Kidney capillary endothelial cell (primary cell): ENCODE measurements around the gene CYTH4.

Experiments used
- DNase-seq: peaks from one replicate; pipeline ENCODE4 v3.0.0-alpha.2; 2018; ENCODE audit warnings: low spot score

Gene CYTH4

DNA sequence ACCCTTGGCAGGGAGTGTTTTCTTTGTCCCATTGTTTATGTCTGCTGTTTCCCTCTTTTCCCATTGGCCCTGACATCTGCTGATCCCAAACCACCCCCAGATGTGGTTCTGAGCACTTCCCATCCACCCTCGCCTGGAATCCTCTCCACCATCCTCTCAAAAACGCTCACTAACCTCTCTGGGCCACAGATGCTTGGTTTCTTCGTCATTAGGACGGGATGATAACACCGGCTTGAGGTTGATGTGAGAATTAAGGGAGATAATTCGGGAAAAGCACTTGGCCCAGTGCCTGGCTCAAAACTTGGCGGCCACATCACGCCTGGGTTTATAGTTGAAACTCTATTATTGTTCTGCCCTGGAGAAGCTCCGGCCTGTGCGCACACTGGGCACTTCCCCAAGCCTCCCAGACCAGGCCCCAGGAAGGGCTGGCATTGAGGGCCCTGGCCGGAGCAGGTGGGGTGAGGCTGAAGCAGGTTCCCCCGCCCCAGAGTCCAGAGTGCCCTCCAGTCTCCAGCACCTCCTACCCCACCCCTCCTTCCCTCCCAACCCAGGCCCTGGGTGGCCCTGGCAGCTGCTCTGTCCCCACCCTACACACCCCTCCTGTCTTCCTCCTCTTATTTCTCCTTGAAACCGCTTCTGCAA is 63.7 kb downstream of the CYTH4 start:
- no peak for DNase-seq

DNA sequence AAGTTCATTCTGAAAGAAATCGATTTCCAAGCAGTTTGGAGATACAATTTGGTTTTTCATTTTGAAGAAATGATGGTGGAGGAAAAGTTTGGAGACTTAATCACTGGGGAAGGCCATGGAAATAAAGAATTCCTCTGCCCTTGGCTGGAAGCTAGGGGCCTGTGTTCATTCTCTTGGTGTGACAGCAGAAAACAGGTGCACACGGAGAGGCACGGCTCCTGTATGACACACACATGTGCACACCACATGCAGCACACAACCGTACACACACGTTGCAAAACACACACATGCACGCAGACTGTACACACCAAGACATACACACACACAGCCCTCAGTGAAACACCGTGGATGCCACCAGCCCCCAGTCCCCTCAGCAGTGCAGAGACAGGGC is 64.2 kb downstream of the CYTH4 start:
- DNase-seq = no peak

DNA sequence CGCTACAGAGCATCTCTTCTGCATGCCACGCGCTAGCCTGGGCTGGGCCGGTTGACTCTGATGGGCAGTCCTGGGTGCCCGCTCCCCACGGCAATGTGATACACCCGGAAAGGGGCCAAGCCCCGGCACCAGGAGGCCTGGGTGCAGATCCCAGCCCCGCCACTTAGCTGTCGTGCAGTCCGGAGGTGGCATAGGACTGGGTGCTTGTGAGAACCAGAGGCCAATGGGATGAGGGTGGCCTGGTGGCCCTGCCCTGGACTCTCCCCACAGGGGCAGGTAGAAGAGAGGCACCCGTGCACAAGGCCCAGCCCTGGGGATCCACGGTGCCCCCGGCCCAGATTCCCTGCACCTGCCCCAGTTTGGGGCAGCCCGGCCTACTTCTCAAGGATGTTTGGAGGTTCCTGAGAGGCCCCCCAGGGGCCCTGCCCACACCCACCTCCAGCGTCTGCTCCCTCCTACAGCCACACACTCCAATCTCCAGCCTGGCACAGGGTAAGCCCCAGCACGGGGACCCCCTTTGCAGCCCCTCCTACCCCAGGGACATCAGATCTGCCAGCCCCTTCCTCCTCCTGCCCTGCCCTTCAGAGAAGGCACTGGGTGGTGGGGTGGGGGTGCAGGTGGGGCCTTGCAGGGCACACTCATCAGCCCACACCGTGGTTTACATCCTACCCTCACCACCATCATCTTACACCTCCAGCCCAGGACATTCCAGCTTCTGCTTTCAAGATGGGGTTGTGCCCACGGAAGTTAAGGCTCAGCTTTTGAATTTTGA is 66.9 kb downstream of the CYTH4 start:
- DNase-seq = no peak

DNA sequence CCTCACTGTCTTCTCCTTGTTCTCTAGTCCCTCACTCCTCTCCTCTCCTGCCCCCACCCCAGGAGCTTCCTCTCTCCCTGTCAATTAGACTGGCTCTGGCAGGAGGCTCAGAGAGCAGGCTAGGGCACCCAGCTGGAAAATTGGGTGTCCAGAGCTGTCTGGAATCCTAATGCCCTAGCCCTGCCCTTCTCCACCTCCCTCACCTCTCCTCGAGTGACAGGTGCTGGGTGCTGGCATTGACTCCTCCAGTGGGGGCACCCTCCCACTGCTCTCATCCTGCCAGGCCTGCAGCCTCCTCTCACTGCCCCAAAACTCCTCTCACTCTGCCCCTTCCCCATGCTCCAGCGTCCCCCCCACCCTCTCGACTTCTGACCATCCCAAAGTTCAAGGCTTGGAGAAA is 68.9 kb downstream of the CYTH4 start:
- no peak for DNase-seq

DNA sequence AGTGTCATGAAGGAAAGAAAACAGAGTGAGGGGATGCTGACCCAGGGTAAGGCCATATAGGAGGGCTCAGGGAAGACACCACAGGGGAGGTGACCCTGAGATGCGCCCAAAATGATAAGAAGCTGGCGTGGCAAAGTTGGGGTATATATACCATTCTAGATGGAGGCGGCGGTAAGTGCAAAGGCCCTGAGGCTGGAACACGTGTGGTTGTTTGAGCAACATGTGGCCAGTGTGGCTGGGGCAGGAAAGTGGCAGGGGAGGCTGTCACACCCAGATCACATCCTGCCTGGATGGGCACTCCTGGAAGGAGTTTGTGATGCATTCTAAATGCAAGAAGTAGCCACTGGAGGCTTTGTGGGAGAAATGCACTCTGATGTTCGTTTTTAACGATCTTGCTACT is 70.2 kb downstream of the CYTH4 start:
- DNase-seq = no peak

DNA sequence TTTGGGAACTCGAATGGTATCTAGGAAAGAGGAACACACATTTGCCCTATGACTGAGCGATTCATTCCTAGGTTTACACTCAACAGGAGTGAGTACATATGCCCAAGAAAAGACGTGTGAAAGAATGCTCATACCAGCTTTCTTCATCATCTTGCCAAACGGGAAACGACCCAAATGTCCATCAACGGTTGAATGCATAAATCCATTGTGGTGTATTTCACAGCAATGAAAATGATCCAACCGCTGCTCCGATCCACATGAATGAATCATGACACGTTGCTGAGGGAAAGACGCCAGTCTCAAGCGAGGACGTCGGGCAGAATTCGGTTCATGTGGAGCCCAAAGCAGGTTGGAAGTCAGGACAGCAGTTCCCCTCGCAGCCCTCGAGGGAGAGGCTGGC is 71.5 kb downstream of the CYTH4 start:
- DNase-seq = no peak

DNA sequence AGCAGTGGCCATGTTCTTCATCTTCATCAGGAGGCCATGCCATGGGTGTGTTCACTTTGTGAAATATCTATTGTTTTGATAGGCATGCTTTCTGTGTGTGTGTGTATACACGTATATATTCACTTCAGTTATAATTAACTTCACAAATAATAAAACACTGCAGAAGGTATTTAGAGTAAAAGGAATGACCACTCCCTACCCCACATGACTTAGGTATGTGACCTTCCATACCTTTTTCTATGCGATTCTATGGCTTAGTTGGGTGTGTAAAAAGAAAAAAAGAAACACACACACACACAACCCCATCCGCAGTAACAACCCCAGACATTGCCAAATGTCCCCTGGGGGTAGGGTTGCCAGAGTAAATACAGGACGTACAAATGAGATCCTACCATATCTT is 72.0 kb downstream of the CYTH4 start:
- DNase-seq = no peak

DNA sequence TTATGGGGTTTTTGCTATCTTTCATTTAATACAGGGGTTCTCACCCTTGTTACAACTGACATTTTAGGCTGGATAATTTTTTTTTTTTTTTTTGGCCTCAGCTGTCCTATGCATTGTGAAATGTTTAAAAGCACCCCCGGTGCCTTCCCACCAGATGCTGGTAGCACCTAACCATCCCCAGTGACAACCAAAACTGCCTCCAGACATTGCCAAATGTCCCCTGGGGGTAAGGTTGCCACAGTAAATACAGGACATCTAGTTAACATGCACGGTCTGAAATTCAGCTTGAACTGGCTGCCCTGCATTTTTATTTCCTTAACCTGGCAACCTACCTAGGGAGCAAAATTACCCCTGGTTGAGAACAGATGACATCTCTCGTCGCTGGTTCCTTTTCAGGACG is 72.4 kb downstream of the CYTH4 start:
- no peak for DNase-seq

DNA sequence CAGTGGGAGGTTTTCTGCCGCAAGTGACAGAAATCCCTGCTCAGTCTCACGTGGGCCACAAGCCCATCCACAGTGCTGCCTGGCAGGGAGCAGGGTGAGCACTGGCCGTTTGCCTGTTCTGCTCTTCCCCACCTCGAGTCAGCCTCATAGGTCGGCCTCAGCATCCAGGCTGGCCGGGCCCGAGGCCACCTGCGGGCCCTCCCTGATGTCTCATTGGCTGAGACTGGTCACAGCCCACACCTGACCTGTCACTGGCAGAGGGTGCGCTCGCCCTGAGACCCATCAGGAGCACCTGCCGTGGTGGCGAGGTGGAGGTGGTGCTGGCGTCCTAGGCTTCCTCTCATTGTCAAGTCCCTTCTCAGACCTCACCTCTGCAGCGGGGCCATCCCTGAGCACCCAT is 72.9 kb downstream of the CYTH4 start:
- no peak for DNase-seq

DNA sequence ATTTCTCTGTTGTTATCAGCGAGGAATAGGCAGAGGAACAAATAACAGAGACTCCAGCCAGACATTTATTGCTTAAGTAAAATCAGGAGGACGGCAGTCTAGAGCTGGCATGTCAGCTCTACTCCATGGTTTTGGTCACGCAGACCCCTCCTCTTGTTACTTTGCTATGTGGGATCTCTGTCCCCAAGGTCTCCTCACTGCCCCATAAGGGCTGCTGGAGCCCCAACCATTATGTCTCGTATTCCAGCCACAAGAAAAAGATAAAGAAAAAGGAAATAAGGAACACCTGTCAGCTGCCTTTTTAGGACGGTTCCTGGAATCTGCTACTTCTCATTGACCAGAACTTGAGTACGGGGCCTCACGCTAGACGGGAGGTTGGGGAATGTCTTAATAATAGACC is 74.6 kb downstream of the CYTH4 start:
- DNase-seq = no peak

DNA sequence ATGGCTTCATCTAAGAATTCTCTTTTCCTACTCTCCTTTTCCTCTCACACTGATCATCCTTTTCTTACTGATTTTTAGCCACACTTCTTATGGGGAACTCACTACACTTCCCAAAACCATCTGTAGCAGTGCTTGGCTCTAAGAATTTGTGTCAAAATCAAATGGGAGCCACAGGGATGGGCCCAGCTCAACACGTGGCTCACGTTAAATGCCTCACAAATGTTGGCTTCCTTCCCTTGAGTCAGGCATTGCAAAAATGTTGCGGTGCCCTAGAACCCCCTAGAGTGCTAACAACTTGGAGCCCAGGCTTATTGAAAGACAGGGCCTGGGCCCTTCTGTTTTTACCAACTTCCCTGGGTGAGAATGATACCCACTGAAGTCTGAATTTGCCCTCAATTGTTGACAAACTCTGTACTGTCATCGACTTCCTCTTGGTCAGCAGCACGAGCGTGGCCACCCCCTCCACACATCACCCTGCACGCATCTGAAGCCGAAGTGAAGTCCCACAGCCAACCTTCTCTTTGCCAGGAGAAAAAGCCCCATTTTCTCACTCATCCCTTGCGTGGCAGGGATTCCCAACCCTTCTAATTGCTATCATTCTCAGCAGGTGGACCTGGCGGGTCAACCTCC is 75.3 kb downstream of the CYTH4 start:
- no peak for DNase-seq

DNA sequence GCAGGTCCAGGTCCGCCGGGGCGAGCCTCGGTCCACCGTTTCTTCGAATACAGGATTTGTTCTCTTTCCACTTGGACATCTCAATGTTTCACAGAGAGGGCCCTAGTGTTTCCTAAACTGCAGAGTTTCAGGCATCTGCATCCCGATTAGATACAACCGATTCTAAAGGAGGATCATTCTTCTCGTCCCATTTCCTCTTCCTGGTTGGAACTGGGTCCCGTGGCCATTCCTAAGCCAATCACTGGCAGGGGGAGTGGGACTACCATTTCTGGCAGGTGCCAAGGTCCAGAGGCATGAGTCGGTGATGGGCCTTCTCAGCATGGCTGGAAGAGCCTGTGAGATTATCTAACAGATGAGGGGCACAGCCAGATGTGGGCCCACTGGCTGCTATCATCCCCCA is 76.1 kb downstream of the CYTH4 start:
- no peak for DNase-seq

DNA sequence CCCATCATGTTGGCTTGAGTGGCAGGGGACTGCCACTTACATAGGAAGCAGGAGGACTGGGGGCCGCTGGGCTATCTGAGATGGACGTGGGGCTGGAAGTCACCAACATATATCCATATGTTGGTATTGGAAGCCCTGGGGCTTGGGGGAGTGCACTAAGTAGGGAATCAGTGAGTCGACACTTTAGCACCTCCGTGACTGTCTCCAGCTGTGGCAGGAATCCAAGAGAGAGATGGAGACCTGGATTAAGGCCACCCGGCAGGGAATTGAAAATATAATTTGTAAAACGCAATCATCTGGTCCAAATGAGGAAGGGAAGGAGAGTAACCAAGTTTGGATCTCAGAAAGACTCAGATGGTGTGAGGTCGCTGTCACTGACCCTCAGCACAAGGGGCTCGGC is 76.6 kb downstream of the CYTH4 start:
- DNase-seq = no peak

DNA sequence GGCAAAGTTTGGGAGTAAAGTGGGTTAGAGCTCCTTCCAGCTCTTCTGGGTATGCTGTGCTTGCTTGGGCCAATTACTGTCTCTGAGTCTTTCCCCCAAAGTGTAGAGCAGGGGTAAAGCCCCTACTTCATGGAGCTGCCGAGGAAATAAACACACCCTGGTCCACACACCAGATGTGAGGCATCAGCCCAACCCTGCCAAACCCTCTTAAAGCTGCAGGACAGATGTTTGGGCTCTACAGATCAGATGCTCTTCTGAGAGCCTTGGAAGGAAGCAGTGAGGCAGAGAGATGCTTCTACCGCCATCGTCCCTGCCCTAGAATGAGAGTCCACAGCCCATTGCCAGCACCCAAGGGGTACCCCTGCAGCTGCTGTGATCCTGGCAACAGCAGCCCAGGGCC is 80.3 kb downstream of the CYTH4 start:
- DNase-seq = no peak

DNA sequence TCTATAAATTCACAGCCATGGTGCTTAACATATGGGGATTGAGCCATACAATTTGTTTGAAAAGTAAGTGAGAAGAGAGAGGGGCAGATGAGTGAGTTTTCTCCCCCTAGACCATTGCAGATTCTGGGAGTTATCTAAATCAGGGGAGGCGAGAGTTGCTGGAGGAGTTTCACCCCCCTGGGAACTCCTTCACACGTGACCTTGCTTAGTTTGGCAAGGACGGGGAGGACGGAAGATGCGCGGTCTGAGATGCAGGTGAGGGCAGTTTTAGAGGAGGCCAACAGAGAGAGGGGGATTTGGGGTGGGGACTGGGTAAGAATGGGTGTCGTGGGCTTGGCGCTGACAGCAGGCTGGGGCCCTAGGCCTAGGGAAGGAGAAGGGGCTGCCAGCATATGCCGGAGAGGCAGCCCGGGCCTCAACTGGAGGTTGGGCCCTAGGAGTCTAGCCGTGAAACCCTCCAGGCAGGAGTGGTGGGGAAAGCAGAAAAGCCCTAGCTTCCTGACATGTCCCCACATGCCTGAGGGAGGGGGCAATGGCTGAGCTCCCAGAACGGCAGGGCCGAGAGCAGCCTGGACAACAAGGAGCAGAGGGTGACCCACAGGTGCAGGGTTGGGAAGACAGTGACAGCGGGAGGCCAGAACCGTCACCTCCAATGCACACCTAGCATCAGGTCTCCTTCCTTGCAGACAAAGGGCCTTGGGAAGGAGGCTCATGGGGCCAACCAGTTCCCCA is 81.1 kb downstream of the CYTH4 start:
- DNase-seq = no peak
